ENCODE data around the gene ASTN2.

ASTN2 gene

GRCh38 chr9:116493183-116493860 lies 921.5 kb downstream of the ASTN2 start:
- DNase-seq, result no peak

- DNase-seq, result no peak
Measured at GRCh38 chr9:116491659-116492058, 923.2 kb downstream of the ASTN2 start.

GRCh38 chr9:116491219-116491618 lies 923.6 kb downstream of the ASTN2 start:
- no peak for DNase-seq

GRCh38 chr9:116490321-116490720 lies 924.5 kb downstream of the ASTN2 start:
- DNase-seq, result no peak

GRCh38 chr9:116488373-116488772 lies 926.5 kb downstream of the ASTN2 start:
- DNase-seq, result no peak

- DNase-seq, result no peak
Measured at GRCh38 chr9:116484492-116485061, 930.3 kb downstream of the ASTN2 start.

- no peak for DNase-seq
Measured at GRCh38 chr9:116483622-116484491, 931.0 kb downstream of the ASTN2 start.

- DNase-seq, result no peak
Measured at GRCh38 chr9:116482740-116483139, 932.1 kb downstream of the ASTN2 start.

GRCh38 chr9:116480700-116481099 lies 934.2 kb downstream of the ASTN2 start:
- no peak for DNase-seq

GRCh38 chr9:116479967-116480366 lies 934.9 kb downstream of the ASTN2 start:
- DNase-seq, result no peak

GRCh38 chr9:116479056-116479544 lies 935.8 kb downstream of the ASTN2 start:
- DNase-seq, result no peak

- no peak for DNase-seq
Measured at GRCh38 chr9:116477584-116478141, 937.2 kb downstream of the ASTN2 start.

- no peak for DNase-seq
Measured at GRCh38 chr9:116476935-116477381, 937.9 kb downstream of the ASTN2 start.

- no peak for DNase-seq
Measured at GRCh38 chr9:116476002-116476401, 938.9 kb downstream of the ASTN2 start.

- DNase-seq, result no peak
Measured at GRCh38 chr9:116475201-116475600, 939.7 kb downstream of the ASTN2 start.

GRCh38 chr9:116471944-116472506 lies 942.8 kb downstream of the ASTN2 start:
- no peak for DNase-seq

- no peak for DNase-seq
Measured at GRCh38 chr9:116471093-116471906, 943.6 kb downstream of the ASTN2 start.

- no peak for DNase-seq
Measured at GRCh38 chr9:116468793-116469527, 945.9 kb downstream of the ASTN2 start.

- no peak for DNase-seq
Measured at GRCh38 chr9:116468369-116468768, 946.5 kb downstream of the ASTN2 start.

GRCh38 chr9:116467740-116468351 lies 947.0 kb downstream of the ASTN2 start:
- no peak for DNase-seq

All from T1000 (cell line).